Colon (tissue), 2 donors: ENCODE data around the gene ZDHHC1.

Experiments
- FAIRE-seq: peaks from 2 replicates; lab custom pipeline; 2012; peaks lifted over from hg19 to GRCh38; lab: Jason Lieb, UNC
- donor health status: control.
- donor health status: control.

Gene ZDHHC1

GRCh38 chr16:67447508-67448076 is 31.3 kb upstream of the ZDHHC1 start:
- no peak for FAIRE-seq

DNA sequence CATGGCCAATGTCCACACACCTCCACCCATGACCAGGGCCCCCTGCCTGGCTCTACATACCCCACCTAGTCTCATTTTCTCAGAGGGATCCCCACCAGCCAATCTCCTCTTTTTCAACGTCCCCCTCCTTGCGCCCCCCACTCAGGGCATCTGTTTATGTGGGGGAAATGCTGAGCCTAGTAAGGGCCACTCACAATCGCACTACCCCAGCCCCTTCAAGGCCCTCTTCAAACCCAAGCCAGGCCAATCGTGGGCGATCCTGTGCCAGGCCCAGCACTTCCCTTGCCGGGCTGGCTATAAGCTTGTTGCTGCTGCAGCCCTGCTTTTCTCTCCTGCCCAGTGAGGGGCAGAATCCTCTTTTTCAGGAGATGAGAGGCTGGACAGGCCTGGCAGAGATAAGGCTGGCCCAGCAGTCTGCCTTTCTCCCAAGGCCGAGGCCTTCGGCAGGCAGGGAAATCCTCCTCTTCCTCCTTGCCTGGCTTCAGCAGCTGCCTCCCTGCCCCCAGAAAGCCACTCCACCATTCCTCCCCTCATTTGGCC is 30.8 kb upstream of the ZDHHC1 start:
- FAIRE-seq: no peak

GRCh38 chr16:67445913-67446907 is 29.9 kb upstream of the ZDHHC1 start:
- no peak for FAIRE-seq

DNA sequence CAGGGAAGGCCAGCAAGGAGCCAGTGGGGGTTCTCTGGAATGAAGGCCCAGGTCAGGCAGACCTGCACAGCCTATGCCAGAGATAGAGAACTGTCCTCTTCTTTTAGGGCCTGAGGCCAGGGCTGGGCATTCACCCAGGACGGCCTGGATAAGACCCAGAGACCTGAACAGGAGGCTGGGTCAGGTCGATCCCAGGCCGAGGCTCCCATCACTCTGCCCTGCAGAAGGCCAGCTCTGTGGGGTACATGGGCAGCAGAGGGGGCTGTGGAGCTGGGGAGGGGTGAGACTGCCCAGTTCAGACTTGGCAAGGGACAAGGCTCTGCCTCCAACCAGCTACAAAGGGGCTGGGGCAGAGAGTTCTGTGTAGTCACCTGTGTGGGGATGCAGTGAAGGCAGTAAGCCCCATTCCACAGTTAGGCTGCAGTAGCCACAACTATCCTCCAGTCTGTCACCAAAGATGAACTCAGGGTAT is 29.2 kb upstream of the ZDHHC1 start:
- no peak for FAIRE-seq

DNA sequence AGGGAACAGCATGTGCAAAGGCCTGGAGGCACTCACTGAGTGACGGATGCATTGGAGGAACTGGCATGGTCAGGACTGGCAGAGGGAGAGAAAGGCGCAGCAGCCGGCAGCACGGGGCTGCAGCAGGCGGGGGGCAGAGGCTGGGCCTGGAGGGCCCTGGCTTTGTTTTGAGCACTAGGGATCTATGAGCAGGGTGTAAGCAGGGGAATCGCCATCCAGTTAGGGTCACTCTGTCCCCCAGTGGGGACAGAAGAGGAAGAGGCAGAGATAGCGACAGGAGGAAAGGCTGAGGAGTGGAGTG is 28.8 kb upstream of the ZDHHC1 start:
- FAIRE-seq: no peak

DNA sequence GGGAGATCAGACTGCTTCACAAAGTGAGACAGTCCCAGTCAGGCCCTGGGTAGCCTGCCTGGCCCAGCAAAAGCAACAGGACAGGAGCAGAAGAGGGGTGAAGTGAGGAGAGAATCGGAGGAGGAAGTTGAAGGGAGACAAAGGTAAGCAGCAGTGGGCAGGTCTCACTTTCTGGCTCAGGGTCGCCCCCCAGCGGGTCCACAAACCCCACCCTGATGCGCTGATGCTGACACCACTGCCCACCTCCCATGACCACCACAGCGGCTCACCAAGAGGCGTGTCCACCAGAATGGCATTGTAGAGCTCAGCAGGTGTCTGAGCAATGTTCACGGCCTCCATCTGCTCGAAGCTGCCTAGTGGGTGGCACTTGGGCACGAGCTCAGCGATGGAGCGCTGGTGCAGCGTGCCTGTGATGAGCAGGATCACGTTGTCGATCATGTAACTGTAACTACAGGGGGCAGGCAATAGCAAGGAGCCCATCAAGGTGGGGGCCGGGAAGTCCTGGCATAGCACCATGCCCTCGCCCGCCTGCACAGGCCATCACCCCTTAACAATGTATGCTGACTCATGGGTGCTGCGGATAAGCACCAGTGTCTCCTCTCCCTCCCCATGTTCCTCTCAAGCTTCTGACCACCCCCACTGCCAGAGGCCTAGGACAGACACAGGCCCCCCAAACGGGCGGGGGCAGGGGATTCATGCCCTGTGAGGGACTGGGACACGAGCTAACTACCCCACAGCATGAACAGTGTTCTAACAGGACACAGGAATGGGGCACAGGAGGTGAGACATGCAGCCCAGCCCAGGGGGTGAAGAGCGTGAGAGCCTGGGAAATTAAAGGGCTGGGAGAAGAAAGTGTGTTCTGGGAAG is 28.2 kb upstream of the ZDHHC1 start:
- FAIRE-seq: no peak

GRCh38 chr16:67443265-67443664 is 27.0 kb upstream of the ZDHHC1 start:
- no peak for FAIRE-seq

DNA sequence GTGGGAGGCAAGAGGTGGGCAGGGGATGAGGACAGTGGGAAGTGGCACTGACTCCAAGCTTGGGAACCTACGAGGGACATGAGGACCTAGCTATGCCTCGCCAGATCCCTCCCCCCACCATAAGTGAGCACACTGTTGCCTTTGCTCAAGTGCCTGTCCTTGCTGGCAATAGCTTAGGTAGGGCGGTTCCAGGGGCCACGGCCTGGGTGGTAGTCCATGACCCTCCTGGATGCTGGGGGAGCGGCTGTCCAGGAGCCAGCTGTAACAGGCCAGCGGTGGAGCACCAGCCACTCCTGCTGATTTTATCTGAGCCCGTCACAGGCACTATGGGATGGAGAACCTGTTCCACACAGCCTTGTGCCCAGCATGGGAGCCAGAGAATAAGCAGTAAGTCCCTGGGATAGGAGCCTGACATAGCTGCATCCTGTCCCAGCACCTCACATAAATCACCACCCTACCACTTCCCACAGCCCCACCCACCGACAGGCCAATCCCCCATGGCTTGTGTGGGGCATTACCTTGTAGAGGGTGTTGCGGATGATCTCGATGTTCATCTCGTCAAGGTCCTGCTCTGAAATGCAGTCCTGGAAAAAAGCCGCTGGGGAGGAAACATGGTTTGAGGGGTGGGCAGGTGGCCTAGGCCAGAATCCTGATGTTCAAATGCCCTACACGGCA is 26.4 kb upstream of the ZDHHC1 start:
- FAIRE-seq: no peak

- no peak for FAIRE-seq
Measured at GRCh38 chr16:67441907-67442306, 25.6 kb upstream of the ZDHHC1 start.

DNA sequence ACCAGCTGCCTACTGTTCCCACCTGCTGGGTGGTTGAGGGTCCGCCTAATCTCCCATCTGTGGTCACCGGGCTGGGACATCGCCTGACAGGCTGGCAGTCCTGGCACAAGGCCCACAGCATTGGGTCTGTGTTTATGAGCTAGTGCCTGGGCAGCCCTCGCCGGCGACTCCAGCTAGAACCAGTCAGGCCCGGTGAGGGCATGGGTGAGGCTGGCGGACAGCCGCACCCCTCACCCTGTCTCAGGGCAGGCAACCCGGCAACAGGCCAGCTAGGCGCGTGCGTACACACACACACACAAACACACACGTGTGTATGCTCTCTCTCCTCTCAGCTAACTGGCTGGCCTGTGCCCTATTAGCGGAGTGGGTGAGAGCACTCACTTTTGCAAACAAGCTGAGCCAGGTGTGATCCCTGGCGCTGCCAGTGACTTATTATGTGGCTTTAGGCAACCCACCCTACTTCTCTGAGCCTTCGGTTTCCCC is 25.0 kb upstream of the ZDHHC1 start:
- FAIRE-seq: no peak

DNA sequence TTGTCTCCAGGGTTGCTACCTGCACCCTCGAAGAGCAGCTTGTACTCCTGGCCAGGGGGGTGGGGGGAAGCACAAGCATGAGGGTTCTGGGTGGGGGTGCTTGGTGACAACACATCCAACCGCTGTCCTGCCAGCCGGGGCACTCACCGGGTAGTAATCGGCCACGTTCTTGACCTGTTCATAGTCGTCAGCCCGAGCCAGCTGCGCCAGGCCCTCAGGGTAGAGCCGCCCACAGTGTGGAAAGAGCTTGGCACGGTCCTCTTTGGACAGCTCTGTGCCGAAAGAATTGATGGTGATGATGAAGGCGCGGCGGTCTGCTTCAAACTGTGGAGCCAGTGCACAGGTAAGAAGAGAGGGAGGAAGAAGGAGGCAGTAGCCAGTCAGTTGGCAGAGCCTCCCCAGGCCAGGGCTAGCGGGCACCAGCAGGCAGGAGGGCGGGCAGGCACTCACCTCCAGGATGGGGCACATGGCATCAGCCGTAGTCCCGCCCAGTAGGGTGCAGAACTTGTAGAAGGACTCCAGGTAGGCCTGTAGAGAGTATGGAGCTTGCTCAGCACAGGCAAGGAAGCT is 22.6 kb upstream of the ZDHHC1 start:
- FAIRE-seq: no peak

- no peak for FAIRE-seq
Measured at GRCh38 chr16:67438098-67438791, 22.0 kb upstream of the ZDHHC1 start.

- no peak for FAIRE-seq
Measured at GRCh38 chr16:67437513-67437912, 21.2 kb upstream of the ZDHHC1 start.

DNA sequence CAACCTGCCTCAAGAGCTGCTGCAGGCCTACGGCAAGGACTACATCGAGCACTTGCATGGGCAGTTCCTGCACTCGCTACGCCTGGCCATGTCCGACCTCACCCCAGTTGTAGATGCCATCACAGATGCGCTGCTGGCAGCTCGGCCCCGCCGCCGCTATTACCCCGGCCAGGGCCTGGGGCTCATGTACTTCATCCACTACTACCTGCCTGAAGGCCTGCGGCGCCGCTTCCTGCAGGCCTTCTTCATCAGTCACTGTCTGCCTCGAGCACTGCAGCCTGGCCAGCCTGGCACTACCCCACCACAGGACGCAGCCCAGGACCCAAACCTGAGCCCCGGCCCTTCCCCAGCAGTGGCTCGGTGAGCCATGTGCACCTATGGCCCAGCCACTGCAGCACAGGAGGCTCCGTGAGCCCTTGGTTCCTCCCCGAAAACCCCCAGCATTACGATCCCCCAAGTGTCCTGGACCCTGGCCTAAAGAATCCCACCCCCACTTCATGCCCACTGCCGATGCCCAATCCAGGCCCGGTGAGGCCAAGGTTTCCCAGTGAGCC is 20.4 kb upstream of the ZDHHC1 start:
- FAIRE-seq: no peak

DNA sequence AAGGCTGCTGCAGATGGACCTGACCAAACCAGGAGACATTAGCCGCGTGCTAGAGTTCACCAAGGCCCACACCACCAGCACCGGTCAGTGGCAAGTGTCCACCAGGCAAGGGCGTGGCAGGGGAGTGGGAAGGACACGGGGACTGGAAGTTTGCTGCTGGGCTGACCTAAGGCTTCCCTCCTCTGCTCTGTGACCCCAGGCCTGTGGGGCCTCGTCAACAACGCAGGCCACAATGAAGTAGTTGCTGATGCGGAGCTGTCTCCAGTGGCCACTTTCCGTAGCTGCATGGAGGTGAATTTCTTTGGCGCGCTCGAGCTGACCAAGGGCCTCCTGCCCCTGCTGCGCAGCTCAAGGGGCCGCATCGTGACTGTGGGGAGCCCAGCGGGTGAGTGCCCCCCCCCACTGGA is 19.5 kb upstream of the ZDHHC1 start:
- no peak for FAIRE-seq

DNA sequence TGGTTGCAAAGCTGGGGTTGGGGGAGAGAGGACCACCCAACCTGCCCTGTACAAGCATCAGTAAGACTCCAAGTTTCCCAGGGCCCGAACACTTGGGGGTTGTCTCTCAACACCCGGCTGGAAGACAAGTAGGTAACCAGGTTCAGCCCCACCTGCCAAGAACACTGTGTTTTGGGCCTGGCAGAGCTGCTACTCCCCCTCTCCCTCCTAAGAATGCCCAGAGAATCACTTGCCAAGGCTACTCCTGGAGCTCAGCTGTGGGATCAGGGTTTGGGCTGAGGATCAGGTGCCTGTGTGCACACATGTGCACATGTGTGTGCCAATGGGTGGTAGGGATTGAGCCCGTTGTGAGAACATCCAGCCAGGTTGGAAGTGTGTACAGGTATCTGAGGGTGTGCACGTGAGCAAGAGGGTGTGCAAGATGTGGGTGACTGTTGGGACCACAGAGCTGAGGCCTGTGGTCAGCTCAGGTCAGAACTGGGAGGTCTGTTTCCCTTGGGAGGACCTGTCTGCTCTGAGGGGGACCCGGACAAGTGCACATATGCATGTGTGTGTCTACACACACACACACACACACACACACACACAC is 16.9 kb upstream of the ZDHHC1 start:
- FAIRE-seq: no peak

GRCh38 chr16:67432506-67432890 is 16.2 kb upstream of the ZDHHC1 start:
- FAIRE-seq: no peak

GRCh38 chr16:67431775-67432505 is 15.7 kb upstream of the ZDHHC1 start:
- FAIRE-seq: no peak
